ENCODE measurements around the gene STXBP5.

STXBP5 gene

DNA sequence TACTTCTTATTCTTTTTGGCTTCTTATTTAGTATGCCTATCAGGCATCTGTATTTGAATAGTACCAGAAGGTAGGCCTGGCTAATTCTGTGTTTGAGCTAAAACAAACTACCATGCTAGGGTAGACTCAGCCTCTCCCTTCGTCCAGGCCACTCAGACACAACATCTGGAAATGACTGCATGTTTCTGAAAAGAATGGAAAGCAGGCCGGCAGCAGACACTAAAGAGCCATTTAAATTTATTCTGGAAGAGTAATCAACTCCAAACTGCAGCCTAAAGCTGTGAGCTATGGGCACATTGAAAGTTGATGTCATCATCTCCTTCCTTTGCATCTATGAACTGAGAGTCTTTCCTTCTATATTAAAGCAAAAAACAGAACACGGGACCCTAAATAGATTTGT lies 233.4 kb downstream of the STXBP5 start:
- no peak for DNase-seq (ENCODE audit: low spot score)

DNA sequence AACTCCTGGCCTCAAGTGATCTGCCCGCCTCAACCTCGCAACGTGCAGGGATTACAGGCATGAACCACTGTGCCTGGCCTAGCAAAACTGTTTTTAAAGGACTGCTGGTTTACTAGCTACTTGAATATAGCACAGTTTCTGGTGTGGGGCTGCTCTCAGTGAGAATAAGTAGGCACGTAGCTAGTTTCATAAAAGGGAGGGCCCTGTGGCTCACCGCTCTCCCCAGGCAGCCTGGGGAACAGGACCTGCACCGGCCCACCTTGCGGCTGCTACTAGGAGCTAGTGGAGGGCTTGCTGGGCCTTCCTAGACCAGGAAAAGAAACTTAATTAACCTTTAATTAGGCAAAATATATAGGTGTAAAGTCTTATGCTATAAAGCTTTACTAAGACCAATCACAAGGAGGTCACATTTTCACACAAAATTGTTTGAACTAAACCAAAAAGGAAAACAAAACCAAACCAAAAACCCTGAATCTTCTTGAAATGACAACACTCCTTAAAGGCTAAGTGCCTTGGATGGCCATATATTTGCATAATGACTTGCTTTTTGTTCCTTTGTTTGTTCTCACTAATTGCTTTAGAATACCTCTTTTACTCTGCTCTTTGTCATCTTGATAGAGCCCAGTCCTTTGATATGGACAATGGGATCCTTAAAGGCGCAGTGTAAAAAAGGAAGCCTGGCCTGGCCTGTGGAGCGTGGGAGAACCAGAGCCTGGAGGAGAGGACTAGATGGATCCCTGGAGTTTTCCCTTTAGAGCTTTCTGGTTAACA lies 234.7 kb downstream of the STXBP5 start:
- DNase-seq (ENCODE audit: low spot score): no peak
